Measurements from ENCODE around the gene CDX2.
"Not testable (repeated sequence)": the region's sequence is repeated elsewhere in the genome, so short reads cannot be mapped to it uniquely, and the experiment has no call there.

Gene CDX2

GRCh38 chr13:27965740-27966640, 3.1 kb downstream of the CDX2 start:
- DNase-seq (ENCODE audit: low read depth in 2 of 3, low spot score in 1 of 3) = no peak

GRCh38 chr13:27965343-27965739, 3.8 kb downstream of the CDX2 start:
- no peak for DNase-seq (ENCODE audit: low read depth in 2 of 3, low spot score in 1 of 3)

GRCh38 chr13:27964741-27965323, 4.3 kb downstream of the CDX2 start:
- DNase-seq (ENCODE audit: low read depth in 2 of 3, low spot score in 1 of 3) = no peak

- not testable (repeated sequence) for DNase-seq (ENCODE audit: low read depth in 2 of 3, low spot score in 1 of 3)
These were observed 4.9 kb downstream of the CDX2 start for GRCh38 chr13:27964206-27964605.

- DNase-seq (ENCODE audit: low read depth in 2 of 3, low spot score in 1 of 3) = no peak
These were observed 5.6 kb downstream of the CDX2 start for GRCh38 chr13:27963491-27963890.

- no peak for DNase-seq (ENCODE audit: low read depth in 2 of 3, low spot score in 1 of 3)
These were observed 6.1 kb downstream of the CDX2 start for GRCh38 chr13:27962982-27963381.

- no peak for DNase-seq (ENCODE audit: low read depth in 2 of 3, low spot score in 1 of 3)
These were observed 6.8 kb downstream of the CDX2 start for GRCh38 chr13:27962128-27962841.

- DNase-seq (ENCODE audit: low read depth in 2 of 3, low spot score in 1 of 3) = no peak
These were observed 7.7 kb downstream of the CDX2 start for GRCh38 chr13:27961227-27962085.

- DNase-seq (ENCODE audit: low read depth in 2 of 3, low spot score in 1 of 3) = peak in 1 of 3 donors; percentile 27
These were observed 8.5 kb downstream of the CDX2 start for GRCh38 chr13:27960362-27961226.

- no peak for DNase-seq (ENCODE audit: low read depth in 2 of 3, low spot score in 1 of 3)
These were observed 9.1 kb downstream of the CDX2 start for GRCh38 chr13:27959976-27960361.

- no peak for DNase-seq (ENCODE audit: low read depth in 2 of 3, low spot score in 1 of 3)
These were observed 12.4 kb downstream of the CDX2 start for GRCh38 chr13:27956576-27957300.

GRCh38 chr13:27955014-27955591, 14.0 kb downstream of the CDX2 start:
- DNase-seq (ENCODE audit: low read depth in 2 of 3, low spot score in 1 of 3) = no peak

GRCh38 chr13:27954406-27954851, 14.7 kb downstream of the CDX2 start:
- no peak for DNase-seq (ENCODE audit: low read depth in 2 of 3, low spot score in 1 of 3)

GRCh38 chr13:27953676-27954405, 15.3 kb downstream of the CDX2 start:
- peak; percentile 45 to 70 (median 63) for DNase-seq (ENCODE audit: low read depth in 2 of 3, low spot score in 1 of 3)

GRCh38 chr13:27952876-27953675, 16.0 kb downstream of the CDX2 start:
- DNase-seq (ENCODE audit: low read depth in 2 of 3, low spot score in 1 of 3) = no peak

- no peak for DNase-seq (ENCODE audit: low read depth in 2 of 3, low spot score in 1 of 3)
These were observed 26.1 kb downstream of the CDX2 start for GRCh38 chr13:27942972-27943371.

GRCh38 chr13:27933580-27934328, 35.4 kb downstream of the CDX2 start:
- no peak for DNase-seq (ENCODE audit: low read depth in 2 of 3, low spot score in 1 of 3)
